Measurements from ENCODE around the gene BSND.

Gene BSND

GRCh38 chr1:55001311-55001710 is 2.6 kb downstream of the BSND start:
- TF ChIP-seq CTCF (IDR thresholded peaks at IDR 0.05; ENCODE audit: low read depth, low read length, missing control alignments): no peak

GRCh38 chr1:55002686-55003085 is 4.0 kb downstream of the BSND start:
- TF ChIP-seq CTCF (IDR thresholded peaks at IDR 0.05; ENCODE audit: low read depth, low read length, missing control alignments): no peak
- H3K4me3 ChIP-seq (replicated peaks; ENCODE audit: low read depth, low read length): no peak overlapping the region
- DNase-seq (ENCODE audit: extremely low read depth, low read depth): no peak

More at GRCh38 chr1:55001311-55001710, 2.6 kb downstream of the BSND start:
- no peak overlapping the region for H3K4me3 ChIP-seq (replicated peaks; ENCODE audit: low read depth, low read length)
- DNase-seq (ENCODE audit: extremely low read depth, low read depth): no peak

GRCh38 chr1:55005351-55006140 is 6.8 kb downstream of the BSND start:
- no peak overlapping the region for H3K4me3 ChIP-seq (replicated peaks; ENCODE audit: low read depth, low read length)
- DNase-seq (ENCODE audit: extremely low read depth, low read depth): no peak
- TF ChIP-seq CTCF (IDR thresholded peaks at IDR 0.05; ENCODE audit: low read depth, low read length, missing control alignments): no peak

GRCh38 chr1:55006931-55007330 is 8.2 kb downstream of the BSND start:
- H3K4me3 ChIP-seq (replicated peaks; ENCODE audit: low read depth, low read length): no peak overlapping the region
- TF ChIP-seq CTCF (IDR thresholded peaks at IDR 0.05; ENCODE audit: low read depth, low read length, missing control alignments): no peak
- no peak for DNase-seq (ENCODE audit: extremely low read depth, low read depth)

GRCh38 chr1:55007625-55008024 is 8.9 kb downstream of the BSND start:
- H3K4me3 ChIP-seq (replicated peaks; ENCODE audit: low read depth, low read length): no peak overlapping the region
- TF ChIP-seq CTCF (IDR thresholded peaks at IDR 0.05; ENCODE audit: low read depth, low read length, missing control alignments): no peak
- no peak for DNase-seq (ENCODE audit: extremely low read depth, low read depth)

- no peak for TF ChIP-seq CTCF (IDR thresholded peaks at IDR 0.05; ENCODE audit: low read depth, low read length, missing control alignments)
- DNase-seq (ENCODE audit: extremely low read depth, low read depth): no peak
- no peak overlapping the region for H3K4me3 ChIP-seq (replicated peaks; ENCODE audit: low read depth, low read length)
Measured at GRCh38 chr1:55010194-55010886, 11.6 kb downstream of the BSND start.

All from HFF-Myc (cell line).